HG02610 (cell line): ENCODE data around the gene SLC16A7.

Experiments
- ATAC-seq: cut with Tn5 transposase; IDR thresholded peaks from one replicate; pipeline ENCODE4 v1.9.1; 2021; ENCODE audit warnings: mild to moderate bottlenecking, moderate library complexity; ENCODE audit not compliant: unreplicated experiment

Gene SLC16A7

GRCh38 chr12:59664495-59664894 is 68.7 kb downstream of the SLC16A7 start:
- ATAC-seq, result no peak

GRCh38 chr12:59665701-59666100 is 69.9 kb downstream of the SLC16A7 start:
- ATAC-seq, result no peak

GRCh38 chr12:59668674-59669073 is 72.8 kb downstream of the SLC16A7 start:
- no peak for ATAC-seq

GRCh38 chr12:59672273-59672672 is 76.4 kb downstream of the SLC16A7 start:
- no peak for ATAC-seq

- ATAC-seq, result no peak
These were observed 79.6 kb downstream of the SLC16A7 start for GRCh38 chr12:59675461-59675860.

GRCh38 chr12:59677857-59678256 is 82.0 kb downstream of the SLC16A7 start:
- ATAC-seq, result no peak

GRCh38 chr12:59678759-59679411 is 83.1 kb downstream of the SLC16A7 start:
- ATAC-seq, result no peak

GRCh38 chr12:59689776-59690175 is 93.9 kb downstream of the SLC16A7 start:
- ATAC-seq, result no peak

GRCh38 chr12:59695379-59695778 is 99.5 kb downstream of the SLC16A7 start:
- no peak for ATAC-seq

- ATAC-seq, result no peak
These were observed 102.8 kb downstream of the SLC16A7 start for GRCh38 chr12:59698600-59698999.

- no peak for ATAC-seq
These were observed 103.8 kb downstream of the SLC16A7 start for GRCh38 chr12:59699421-59700152.

- ATAC-seq, result no peak
These were observed 104.3 kb downstream of the SLC16A7 start for GRCh38 chr12:59700153-59700450.

GRCh38 chr12:59708064-59708463 is 112.2 kb downstream of the SLC16A7 start:
- ATAC-seq, result no peak

GRCh38 chr12:59708484-59708883 is 112.7 kb downstream of the SLC16A7 start:
- no peak for ATAC-seq

- no peak for ATAC-seq
These were observed 114.3 kb downstream of the SLC16A7 start for GRCh38 chr12:59710004-59710628.

- no peak for ATAC-seq
These were observed 115.1 kb downstream of the SLC16A7 start for GRCh38 chr12:59710964-59711363.

GRCh38 chr12:59715434-59715833 is 119.6 kb downstream of the SLC16A7 start:
- no peak for ATAC-seq

- ATAC-seq, result no peak
These were observed 120.2 kb downstream of the SLC16A7 start for GRCh38 chr12:59716043-59716442.

GRCh38 chr12:59717436-59717835 is 121.6 kb downstream of the SLC16A7 start:
- no peak for ATAC-seq

GRCh38 chr12:59719701-59720100 is 123.9 kb downstream of the SLC16A7 start:
- no peak for ATAC-seq

- no peak for ATAC-seq
These were observed 127.7 kb downstream of the SLC16A7 start for GRCh38 chr12:59723520-59723919.

- no peak for ATAC-seq
These were observed 128.3 kb downstream of the SLC16A7 start for GRCh38 chr12:59724011-59724695.
